ENCODE measurements around the gene CCL3.

GRCh38 chr17:36117505-36118382 is 27.8 kb upstream of the CCL3 start:
- TF ChIP-seq CTCF (conservative IDR thresholded peaks at IDR 0.05; ENCODE audit: low read depth in 2 of 2) = no peak
- TF ChIP-seq CREB1 (CRISPR knock-in tag; IDR thresholded peaks at IDR 0.05; ENCODE audit: low read depth) = no peak
- TF ChIP-seq EZH2phosphoT487 (IDR thresholded peaks at IDR 0.05; ENCODE audit: unreplicated experiment) = no peak
- no peak for TF ChIP-seq REST (IDR thresholded peaks at IDR 0.05; ENCODE audit: unreplicated experiment)
- no peak for TF ChIP-seq STAT1 (IDR thresholded peaks at IDR 0.05; ENCODE audit: unreplicated experiment)
- TF ChIP-seq JUNB (IDR thresholded peaks at IDR 0.05; ENCODE audit: unreplicated experiment) = no peak
- TF ChIP-seq EZH2 (IDR thresholded peaks at IDR 0.05; ENCODE audit: low read depth, unreplicated experiment) = no peak
- TF ChIP-seq POLR2AphosphoS5 (IDR thresholded peaks at IDR 0.05; ENCODE audit: low read depth) = no peak
- TF ChIP-seq NANOG (IDR thresholded peaks at IDR 0.05; ENCODE audit: borderline replicate concordance) = no peak
